Small intestine (tissue), 7 donors: Measurements from ENCODE around the gene MORC2. TPM values are rescaled to one million over a fixed set of nuclear protein-coding genes. Genes with fewer than 3 reads are reported as not detected.
A peak's percentile ranks its signal among the peaks of the same experiment; 100 is the strongest.

Experiments used
- DNase-seq, 2 donors: peaks; one replicate each; pipeline versions ENCODE4 v3.0.0 to v3.0.0-alpha.2; 2013
- FAIRE-seq: peaks from 2 replicates; lab custom pipeline; 2012; peaks lifted over from hg19 to GRCh38; lab: Jason Lieb, UNC
- H3K27ac ChIP-seq, 3 donors: one replicate each; pipeline ENCODE4 v1.5.1; 2013; ENCODE audit warnings: low read length in 2 of 3, mild to moderate bottlenecking in 2 of 3, control low read depth in 1 of 3, inconsistent platforms in 1 of 3, low read depth in 1 of 3, moderate library complexity in 1 of 3
- H3K27me3 ChIP-seq, 3 donors: one replicate each; pipeline ENCODE4 v1.6.1; 2013; ENCODE audit warnings: low read length in 3 of 3, inconsistent platforms in 1 of 3; ENCODE audit not compliant: control insufficient read depth in 3 of 3, insufficient read depth in 3 of 3
- H3K36me3 ChIP-seq, 3 donors: one replicate each; pipeline ENCODE4 v1.6.1; 2013; ENCODE audit warnings: low read length in 3 of 3, inconsistent platforms in 1 of 3, low read depth in 1 of 3, mild to moderate bottlenecking in 1 of 3, moderate library complexity in 1 of 3; ENCODE audit not compliant: control insufficient read depth in 3 of 3, insufficient read depth in 2 of 3
- H3K4me1 ChIP-seq, 3 donors: one replicate each; pipeline ENCODE4 v1.6.1; 2013; ENCODE audit warnings: low read length in 2 of 3, inconsistent platforms in 1 of 3, low read depth in 1 of 3, mild to moderate bottlenecking in 1 of 3, moderate library complexity in 1 of 3; ENCODE audit not compliant: control insufficient read depth in 3 of 3, insufficient read depth in 2 of 3
- H3K4me3 ChIP-seq, 3 donors: one replicate each; pipeline ENCODE4 v1.5.1; 2013; ENCODE audit warnings: low read length in 3 of 3, control low read depth in 1 of 3, inconsistent platforms in 1 of 3, low read depth in 1 of 3, mild to moderate bottlenecking in 1 of 3, moderate library complexity in 1 of 3
- H3K9me3 ChIP-seq, 2 donors: one replicate each; pipeline ENCODE4 v1.6.1; 2013; ENCODE audit warnings: low read depth in 1 of 2, low read length in 1 of 2; ENCODE audit not compliant: control insufficient read depth in 2 of 2, insufficient read depth in 1 of 2
- WGBS, 3 donors: extraction: QIAGEN DNeasy Blood & Tissue Kit; methylation state at CpG; one replicate each; pipeline ENCODE4 v1.1.7; 2013; 5-methylcytosine and 5-hydroxymethylcytosine counted together
- polyA plus RNA-seq, 4 donors: library from polyadenylated mRNA; stranded (reverse) in 3 of 4; unstranded in 1 of 4; fragments of 200-250 nt in 3 of 4; fragments of 120-200 nt in 1 of 4; gene quantifications; one replicate each; pipeline versions ENCODE4 v1.2.1 to v1.2.3, GENCODE V29; 2013
- donor health status: healthy with polysubstance abuse.
- donor health status: control.
- donor health status: control.
- donor health status: Bipolar disorder and iron deficiency.
- donor health status: healthy.

The MORC2 gene
- polyA plus RNA-seq, 4 donors: 13.6 to 28.4 (median 20.1) TPM

GRCh38 chr22:30889268-30889995, 79.1 kb downstream of the MORC2 start:
- Histone ChIP-seq H3K36me3 (peaks cover 0 to 88% (median 0%) of the 10 kb centered on the region in 3 donors), H3K27ac (peak overlapping the region in 1 of 3 donors; percentile 23), H3K4me1 (peaks cover 0 to 33% (median 0%) of the 10 kb centered on the region in 3 donors), H3K4me3 (no peak overlapping the region), H3K9me3 (no peaks in the 10 kb centered on the region), H3K27me3 (no peaks in the 10 kb centered on the region)
- FAIRE-seq (no peak), DNase-seq (peak; percentile 54 to 74)
- 80 to 87% (median 84%) methylated on average over 15 to 17 of the region's 17 CpGs for WGBS, 3 donors

DNA sequence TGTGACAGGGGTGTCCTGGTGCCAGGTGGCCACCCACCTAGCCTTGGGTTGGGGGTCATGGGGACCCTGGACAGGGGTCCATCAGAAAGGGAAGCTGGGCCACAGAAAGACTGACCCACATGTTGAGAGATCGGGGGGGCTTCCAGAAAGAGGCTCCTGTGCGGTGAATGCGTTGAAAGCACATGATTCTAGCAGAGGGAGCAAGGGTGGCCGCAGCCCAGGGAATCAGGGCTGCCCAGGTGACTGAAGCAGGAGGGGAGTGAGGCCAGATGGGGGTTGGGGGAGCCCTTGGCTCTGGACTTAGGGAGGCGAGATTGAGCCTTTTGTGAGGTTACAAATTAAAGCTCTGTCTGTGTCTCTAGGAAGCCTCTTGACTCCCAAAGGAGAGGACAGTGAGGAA, 80.7 kb downstream of the MORC2 start:
- Histone ChIP-seq H3K36me3 (peaks cover 0 to 90% (median 0%) of the 10 kb centered on the region in 3 donors), H3K27ac (no peak overlapping the region), H3K4me1 (peaks cover 0 to 47% (median 0%) of the 10 kb centered on the region in 3 donors), H3K27me3 (no peaks in the 10 kb centered on the region), H3K4me3 (no peak overlapping the region), H3K9me3 (no peaks in the 10 kb centered on the region)
- WGBS, 3 donors: 92 to 99% (median 95%) methylated on average over 5 of the region's 5 CpGs
- FAIRE-seq (no peak), DNase-seq (no peak)

- no peak overlapping the region for H3K27ac ChIP-seq
- H3K4me3 ChIP-seq: no peak overlapping the region
- 93 to 97% (median 95%) methylated on average over 11 of the region's 11 CpGs for WGBS, 3 donors
- FAIRE-seq (no peak), DNase-seq (no peak)
- H3K36me3 ChIP-seq: peaks cover 0 to 86% (median 0%) of the 10 kb centered on the region in 3 donors
- H3K9me3 ChIP-seq: no peaks in the 10 kb centered on the region
- H3K27me3 ChIP-seq: no peaks in the 10 kb centered on the region
- H3K4me1 ChIP-seq: peaks cover 0 to 50% (median 0%) of the 10 kb centered on the region in 3 donors
Measured at GRCh38 chr22:30887453-30887852, 81.1 kb downstream of the MORC2 start.

DNA sequence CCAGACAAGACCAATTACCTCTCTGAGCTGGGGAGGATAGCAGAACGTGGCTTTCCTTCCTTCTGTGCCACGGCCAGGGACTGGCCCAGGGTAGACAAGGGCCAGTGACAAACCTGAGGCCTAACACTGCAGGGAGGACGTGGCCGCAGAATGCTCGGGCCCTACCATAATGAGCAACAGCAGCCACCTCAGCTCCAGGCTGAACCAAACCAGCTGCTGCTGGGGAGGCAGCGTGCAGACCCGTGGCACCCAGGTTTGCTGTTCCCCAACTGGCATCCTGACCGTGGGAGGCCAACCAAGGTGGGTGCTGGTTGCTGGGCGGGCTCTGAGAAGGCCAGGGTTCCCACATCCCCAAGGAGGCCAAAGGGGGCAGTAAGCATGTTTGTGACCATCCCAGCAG, 83.0 kb downstream of the MORC2 start:
- H3K36me3 ChIP-seq: peaks cover 0 to 68% (median 0%) of the 10 kb centered on the region in 3 donors
- H3K4me3 ChIP-seq: no peak overlapping the region
- H3K4me1 ChIP-seq: peaks cover 0 to 64% (median 0%) of the 10 kb centered on the region in 3 donors
- no peaks in the 10 kb centered on the region for H3K9me3 ChIP-seq
- WGBS, 3 donors: 82 to 91% (median 90%) methylated on average over 9 of the region's 9 CpGs
- H3K27ac ChIP-seq: no peak overlapping the region
- FAIRE-seq (no peak), DNase-seq (no peak)
- no peaks in the 10 kb centered on the region for H3K27me3 ChIP-seq

DNA sequence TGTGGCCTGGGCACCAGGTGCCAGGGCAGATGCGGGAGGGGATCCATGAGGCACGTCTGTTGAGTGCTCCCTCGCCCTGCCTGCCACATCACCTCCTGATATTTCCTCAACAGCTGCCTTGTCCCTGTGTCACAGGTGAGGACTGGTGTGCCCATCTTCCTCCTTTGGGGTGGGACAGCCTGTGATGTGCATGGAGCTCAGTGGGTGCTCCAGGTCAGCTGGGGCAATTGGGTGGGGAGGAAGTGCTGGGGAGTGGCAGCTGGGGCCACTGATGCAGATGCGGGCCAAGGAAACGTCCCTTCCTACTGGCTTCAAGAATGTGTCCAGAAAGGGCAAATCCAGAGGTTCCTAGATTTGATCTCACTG, 83.6 kb downstream of the MORC2 start:
- Histone ChIP-seq H3K4me3 (no peak overlapping the region), H3K27ac (no peak overlapping the region), H3K36me3 (peaks cover 0 to 64% (median 0%) of the 10 kb centered on the region in 3 donors), H3K27me3 (no peaks in the 10 kb centered on the region), H3K9me3 (no peaks in the 10 kb centered on the region), H3K4me1 (peaks cover 0 to 64% (median 0%) of the 10 kb centered on the region in 3 donors)
- 75 to 77% (median 75%) methylated on average over 5 of the region's 5 CpGs for WGBS, 3 donors
- DNase-seq (no peak), FAIRE-seq (no peak)

GRCh38 chr22:30884211-30885000, 84.2 kb downstream of the MORC2 start:
- Histone ChIP-seq H3K27ac (no peak overlapping the region), H3K4me1 (peaks cover 0 to 64% (median 0%) of the 10 kb centered on the region in 3 donors), H3K9me3 (no peaks in the 10 kb centered on the region), H3K27me3 (no peaks in the 10 kb centered on the region), H3K36me3 (peaks cover 0 to 59% (median 0%) of the 10 kb centered on the region in 3 donors), H3K4me3 (peak overlapping the region in 1 of 3 donors; percentile 56)
- FAIRE-seq (no peak), DNase-seq (no peak)
- WGBS, 3 donors: 87 to 88% (median 88%) methylated on average over 16 to 18 of the region's 18 CpGs

DNA sequence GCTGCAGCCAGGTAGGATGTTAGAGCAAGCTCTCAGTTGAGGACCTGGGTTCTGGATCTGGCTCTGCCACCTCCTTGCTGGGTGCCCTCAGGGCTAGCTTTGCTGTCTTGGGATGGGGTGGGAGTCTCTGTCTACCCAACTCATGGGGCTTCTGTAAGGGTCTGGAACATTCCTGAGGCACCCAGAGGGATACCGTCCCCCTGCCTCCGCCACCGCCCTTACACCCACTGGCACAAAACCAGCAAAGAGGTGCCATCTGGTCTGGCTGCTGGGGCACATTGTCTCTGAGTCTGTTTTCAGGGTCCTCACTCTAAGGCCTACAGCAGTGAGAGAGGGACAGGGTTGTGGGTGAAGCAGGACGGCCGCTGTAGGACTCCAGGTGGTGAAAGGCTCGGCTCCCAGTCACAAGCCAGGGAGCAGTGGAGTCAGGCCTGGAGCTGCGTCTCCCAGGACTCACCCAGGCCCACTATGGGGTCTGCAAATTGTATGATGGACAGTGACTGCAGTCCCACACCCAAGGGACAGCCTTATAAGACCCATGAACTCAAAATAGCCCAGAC, 84.9 kb downstream of the MORC2 start:
- FAIRE-seq (no peak), DNase-seq (no peak)
- Histone ChIP-seq H3K4me3 (peak overlapping the region in 1 of 3 donors; percentile 56), H3K4me1 (peaks cover 0 to 67% (median 0%) of the 10 kb centered on the region in 3 donors), H3K9me3 (no peaks in the 10 kb centered on the region), H3K27me3 (no peaks in the 10 kb centered on the region), H3K36me3 (peaks cover 0 to 51% (median 0%) of the 10 kb centered on the region in 3 donors), H3K27ac (peak overlapping the region in 1 of 3 donors; percentile 89)
- WGBS, 3 donors: 92 to 97% (median 97%) methylated on average over 7 of the region's 7 CpGs

GRCh38 chr22:30882974-30883533, 85.5 kb downstream of the MORC2 start:
- WGBS, 3 donors: 88 to 94% (median 88%) methylated on average over 4 of the region's 4 CpGs
- peaks cover 0 to 45% (median 0%) of the 10 kb centered on the region in 3 donors for H3K36me3 ChIP-seq
- FAIRE-seq: no peak
- H3K4me1 ChIP-seq: peaks cover 0 to 73% (median 0%) of the 10 kb centered on the region in 3 donors
- no peaks in the 10 kb centered on the region for H3K9me3 ChIP-seq
- H3K27me3 ChIP-seq: no peaks in the 10 kb centered on the region
- H3K27ac ChIP-seq: peak overlapping the region in 1 of 3 donors; percentile 89
- no peak for DNase-seq
- H3K4me3 ChIP-seq: peak overlapping the region in 1 of 3 donors; percentile 56
